ENCODE results near the gene RTN4R.

RTN4R gene

GRCh38 chr22:20235389-20235991 is 32.6 kb downstream of the RTN4R start:
- no peak overlapping the region for H3K27ac ChIP-seq
- no peak for TF ChIP-seq CTCF (IDR thresholded peaks at IDR 0.05)
- no peak overlapping the region for H3K4me3 ChIP-seq
- no peak for DNase-seq (ENCODE audit: low spot score)

GRCh38 chr22:20234760-20235388 is 33.2 kb downstream of the RTN4R start:
- DNase-seq (ENCODE audit: low spot score) = no peak
- TF ChIP-seq CTCF (IDR thresholded peaks at IDR 0.05) = no peak
- Histone ChIP-seq H3K4me3 (no peak overlapping the region), H3K27ac (no peak overlapping the region)

GRCh38 chr22:20234314-20234682 is 33.8 kb downstream of the RTN4R start:
- H3K4me3 ChIP-seq = no peak overlapping the region
- no peak for TF ChIP-seq CTCF (IDR thresholded peaks at IDR 0.05)
- H3K27ac ChIP-seq = no peak overlapping the region
- DNase-seq (ENCODE audit: low spot score) = no peak

- Histone ChIP-seq H3K27ac (no peak overlapping the region), H3K4me3 (no peak overlapping the region)
- no peak for DNase-seq (ENCODE audit: low spot score)
- TF ChIP-seq CTCF (IDR thresholded peaks at IDR 0.05) = no peak
Observed at GRCh38 chr22:20233351-20234313, 34.5 kb downstream of the RTN4R start.

- TF ChIP-seq CTCF (IDR thresholded peaks at IDR 0.05) = no peak
- Histone ChIP-seq H3K27ac (no peak overlapping the region), H3K4me3 (no peak overlapping the region)
- DNase-seq (ENCODE audit: low spot score) = no peak
Observed at GRCh38 chr22:20232781-20233180, 35.3 kb downstream of the RTN4R start.

- DNase-seq (ENCODE audit: low spot score) = no peak
- H3K27ac ChIP-seq = no peak overlapping the region
- TF ChIP-seq CTCF (IDR thresholded peaks at IDR 0.05) = no peak
- H3K4me3 ChIP-seq = no peak overlapping the region
Observed at GRCh38 chr22:20232237-20232598, 35.9 kb downstream of the RTN4R start.

Measured in coronary artery (tissue), 2 donors.